HG03103 (cell line): Measurements from ENCODE around the gene INO80C.
"Not testable (repeated sequence)": the region's sequence is repeated elsewhere in the genome, so short reads cannot be mapped to it uniquely, and the experiment has no call there.

Source experiments
- ATAC-seq: cut with Tn5 transposase; IDR thresholded peaks from one replicate; pipeline ENCODE4 v1.9.1; 2021; ENCODE audit warnings: low read depth; ENCODE audit not compliant: unreplicated experiment

INO80C gene

DNA sequence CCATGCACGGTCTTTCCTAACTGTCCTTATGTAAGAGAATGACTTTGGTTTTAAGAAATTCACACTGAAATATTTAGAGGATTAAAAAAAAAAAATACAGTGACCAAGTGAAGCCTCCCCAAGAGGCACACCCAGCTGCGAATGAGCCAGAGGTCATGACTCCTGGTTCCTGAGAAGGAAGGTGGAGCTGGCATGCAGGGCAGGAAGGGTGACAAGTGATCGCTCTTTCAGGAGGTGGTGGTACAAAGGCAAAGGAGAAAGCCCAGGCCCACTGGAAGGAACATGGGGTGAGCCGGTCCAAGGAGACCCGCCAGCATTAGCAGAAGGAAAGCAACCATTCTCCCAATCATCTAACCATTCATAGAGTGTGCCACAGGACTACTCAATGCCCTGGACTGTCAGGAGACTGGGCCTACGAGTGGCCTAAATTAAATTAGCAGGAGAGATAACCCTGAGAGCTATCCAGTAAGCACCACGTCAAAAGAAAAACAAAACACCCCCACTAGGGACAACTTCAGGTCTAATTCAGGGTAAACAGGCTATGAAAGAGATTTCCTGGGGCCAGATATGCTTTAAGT, 7.8 kb downstream of the INO80C start:
- no peak for ATAC-seq

DNA sequence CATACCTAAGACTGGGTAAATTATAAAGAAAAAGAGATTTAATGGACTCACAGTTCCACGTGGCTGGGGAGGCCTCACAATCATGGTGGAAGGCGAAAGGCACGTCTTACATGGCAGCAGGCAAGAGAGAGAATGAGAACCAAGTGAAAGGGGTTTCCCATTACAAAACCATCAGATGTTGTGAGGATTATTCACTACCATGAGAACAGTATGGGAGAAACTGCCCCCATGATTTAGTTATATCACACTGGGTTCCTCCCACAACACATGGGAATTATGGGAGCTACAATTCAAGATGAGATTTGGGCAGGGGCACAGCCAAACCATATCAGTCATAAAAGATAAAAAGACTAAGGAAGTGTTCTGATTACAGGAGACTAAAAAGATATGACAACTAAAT, 8.5 kb downstream of the INO80C start:
- not testable (repeated sequence) for ATAC-seq

DNA sequence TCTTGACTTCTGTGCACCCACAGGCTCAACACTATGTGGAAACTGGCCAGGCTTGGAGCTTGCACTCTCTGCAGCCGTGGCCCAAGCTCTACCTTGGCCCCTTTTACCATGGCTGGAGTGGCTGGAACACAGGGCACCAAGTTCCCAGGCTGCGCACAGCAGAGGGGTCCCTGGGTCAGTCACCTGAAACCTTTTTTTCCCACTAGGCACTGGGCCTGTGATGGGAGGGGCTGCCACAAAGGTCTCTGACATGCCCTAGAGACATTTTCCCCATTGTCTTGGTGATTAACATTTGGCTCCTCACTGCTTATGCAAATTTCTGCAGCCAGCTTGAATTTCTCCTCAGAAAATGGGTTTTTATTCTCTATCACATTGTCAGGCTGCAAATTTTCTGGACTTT, 9.4 kb downstream of the INO80C start:
- ATAC-seq, result not testable (repeated sequence)

DNA sequence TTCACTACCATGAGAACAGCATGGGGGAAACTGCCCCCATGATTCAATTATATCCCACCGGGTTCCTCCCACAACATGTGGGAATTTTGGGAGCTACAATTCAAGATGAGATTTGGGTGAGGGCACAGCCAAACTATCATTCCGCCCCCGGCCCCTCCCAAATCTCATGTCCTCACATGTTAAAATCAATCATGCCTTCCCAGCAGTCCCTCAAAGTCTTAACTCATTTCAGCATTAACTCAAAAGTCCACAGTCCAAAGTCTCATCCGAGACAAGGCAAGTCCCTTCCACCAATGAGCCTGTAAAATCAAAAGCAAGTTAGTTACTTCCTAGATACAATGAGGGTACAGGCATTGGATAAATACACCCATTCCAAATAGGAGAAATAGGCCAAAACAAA, 10.2 kb downstream of the INO80C start:
- not testable (repeated sequence) for ATAC-seq

DNA sequence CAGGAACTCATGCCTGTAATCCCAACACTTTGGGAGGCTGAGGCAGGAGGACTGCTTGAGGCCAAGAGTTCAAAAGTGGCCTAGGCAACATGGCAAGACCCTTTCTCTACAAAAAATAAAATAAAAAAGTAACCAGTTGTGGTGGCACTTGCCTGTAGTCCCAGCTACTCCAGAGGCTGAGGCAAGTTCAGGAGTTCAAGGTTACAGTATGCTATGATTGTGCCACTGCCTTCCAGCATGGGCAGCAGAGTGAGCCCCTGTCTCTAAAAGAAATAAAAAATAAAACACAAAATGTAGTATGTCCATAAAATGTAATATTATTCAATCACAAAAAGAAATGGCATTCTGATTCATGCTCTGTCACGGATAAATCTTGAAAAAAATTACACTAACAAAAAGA, 11.9 kb downstream of the INO80C start:
- no peak for ATAC-seq

DNA sequence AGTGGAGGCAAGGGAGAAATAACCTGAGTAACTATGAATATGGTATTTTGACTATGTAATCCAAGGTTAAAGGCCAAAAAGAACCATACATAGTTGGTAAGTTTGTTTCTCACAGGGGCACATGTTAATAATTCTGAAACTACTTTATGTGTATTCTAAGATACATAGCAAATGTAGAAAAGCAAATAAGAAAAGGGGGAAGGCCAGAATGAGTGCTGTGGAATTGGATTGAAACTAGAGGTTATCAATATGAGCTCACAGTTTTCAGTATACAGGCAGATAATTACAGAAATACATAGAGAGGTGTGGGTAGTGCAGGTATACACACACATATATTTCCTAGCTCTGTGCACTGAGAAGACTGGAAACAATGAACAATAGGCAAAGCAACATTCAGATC, 13.7 kb downstream of the INO80C start:
- no peak for ATAC-seq

DNA sequence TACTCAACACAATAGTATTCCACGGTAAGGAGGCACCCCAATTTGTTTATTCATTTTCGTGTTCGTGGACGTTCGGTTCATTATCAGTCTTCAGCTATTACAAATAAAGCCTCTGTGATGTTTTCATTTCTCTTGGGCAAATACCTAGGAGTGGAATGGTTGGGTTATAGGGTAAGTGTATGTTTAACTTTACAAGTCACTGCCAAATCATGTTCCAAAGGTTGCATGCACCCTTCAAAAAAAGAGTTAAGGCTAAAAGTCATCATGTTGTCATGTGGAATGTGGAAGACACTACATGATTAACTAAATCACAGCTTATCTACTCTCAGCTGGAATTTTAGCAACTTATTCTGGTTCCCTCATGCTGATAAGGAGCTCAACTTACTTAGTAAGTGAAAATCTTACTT, 15.8 kb downstream of the INO80C start:
- ATAC-seq, result no peak

DNA sequence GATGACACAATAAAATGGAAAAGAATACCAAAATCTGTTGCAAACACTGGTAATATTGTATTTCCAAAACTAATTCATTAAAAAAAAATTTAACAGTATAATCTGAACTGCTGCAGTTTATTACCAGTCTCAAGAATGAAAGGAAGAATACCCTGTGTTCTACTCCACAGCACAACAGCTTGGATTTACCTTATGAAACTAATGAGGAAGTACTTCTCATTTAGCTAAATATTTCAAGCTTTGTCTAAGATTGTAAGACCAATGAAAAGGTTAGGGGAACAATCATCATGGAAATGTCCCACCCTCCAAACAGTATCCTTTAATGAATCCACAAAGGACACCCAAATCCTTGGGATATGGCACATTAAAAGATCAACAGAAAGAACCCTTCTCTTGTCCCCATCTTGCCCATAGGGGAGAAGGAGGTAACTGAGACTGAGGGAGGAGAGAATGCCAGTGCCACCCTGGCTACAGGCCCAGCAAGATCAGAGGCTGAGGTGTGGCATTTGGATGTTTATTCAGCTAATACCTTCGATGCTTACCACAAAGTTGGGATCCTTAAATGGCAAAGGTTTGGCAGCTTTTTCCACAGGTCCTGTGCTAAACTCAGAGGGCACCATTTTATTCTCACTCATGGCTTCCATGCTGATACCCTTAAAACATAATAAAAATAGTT, 17.7 kb downstream of the INO80C start:
- ATAC-seq, result no peak

DNA sequence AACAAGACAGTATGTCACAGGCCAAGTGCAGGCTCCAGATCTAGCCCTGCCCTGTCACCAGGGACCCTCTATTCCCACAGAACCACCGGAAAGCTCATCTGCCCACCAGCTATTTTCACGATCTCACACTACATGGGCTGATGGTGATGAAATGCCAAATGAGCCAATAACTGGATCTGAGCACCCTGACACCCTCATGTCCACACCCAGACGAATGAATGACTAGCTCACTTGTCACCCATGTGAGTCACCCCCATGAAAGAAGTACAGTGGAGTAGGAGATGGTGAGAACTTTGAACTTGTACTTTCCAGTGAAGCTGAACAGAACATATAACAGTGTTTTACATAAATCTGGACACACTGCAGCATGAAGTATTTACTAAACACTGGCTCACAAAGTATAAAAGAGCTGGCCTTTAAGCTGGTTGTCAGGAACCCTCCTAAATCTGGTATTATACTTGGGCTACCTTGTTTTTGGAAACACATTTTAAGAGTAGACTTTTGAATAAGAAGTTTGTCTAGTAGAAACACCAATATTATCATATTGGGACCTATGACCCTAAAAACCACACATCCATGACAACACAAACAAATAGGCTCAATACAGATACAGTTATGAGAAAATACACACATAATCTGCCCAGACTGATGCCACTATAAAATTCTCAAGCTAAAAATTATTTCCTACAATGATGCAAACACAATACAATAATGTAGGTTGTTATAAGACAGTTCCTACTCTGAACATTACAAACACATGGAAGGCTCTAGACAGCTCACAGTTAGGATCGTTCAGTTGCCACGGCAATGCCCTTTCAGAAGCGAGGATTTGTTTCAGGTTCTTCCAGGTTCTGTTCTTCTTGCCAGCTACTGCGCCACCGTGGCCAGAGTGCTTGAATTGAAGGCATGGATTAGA, 19.0 kb downstream of the INO80C start:
- no peak for ATAC-seq

DNA sequence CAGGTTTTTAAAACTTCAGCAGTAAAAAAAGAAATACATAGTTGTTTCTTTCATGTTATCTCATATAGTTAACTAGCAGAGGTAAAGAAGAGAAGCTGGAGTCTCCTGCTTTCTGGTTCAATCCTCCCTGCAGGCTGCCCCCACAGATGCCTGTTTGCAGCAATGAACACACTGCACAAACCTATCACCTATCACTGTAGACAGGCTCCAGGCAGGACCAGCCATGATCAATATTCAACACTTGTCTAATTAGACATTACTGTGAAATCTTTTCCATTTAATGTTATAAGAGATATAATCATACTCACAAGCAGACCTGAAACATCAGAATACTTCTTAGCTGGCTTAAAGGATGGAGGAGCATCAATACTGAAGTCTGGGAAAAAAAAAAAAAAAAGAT, 19.8 kb downstream of the INO80C start:
- ATAC-seq, result no peak

DNA sequence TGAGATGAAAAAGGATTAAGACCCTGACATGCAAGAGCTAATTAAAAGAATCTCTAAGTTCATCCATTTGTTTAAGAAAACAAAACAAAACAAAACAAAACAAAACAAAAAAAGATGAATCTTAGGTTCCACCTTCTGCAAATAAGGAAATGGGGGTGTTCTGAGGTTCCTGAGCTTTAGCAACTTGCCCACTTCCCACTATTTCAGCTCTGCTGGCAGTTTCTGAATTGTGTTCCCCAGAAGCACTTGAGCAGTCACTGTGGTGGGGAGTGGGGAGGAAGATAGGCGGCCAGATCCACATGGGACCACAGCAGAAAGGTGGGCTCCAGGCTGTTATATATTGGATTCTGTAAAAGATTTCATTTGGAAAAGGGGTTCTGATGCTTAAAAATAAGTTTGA, 20.3 kb downstream of the INO80C start:
- ATAC-seq, result no peak

DNA sequence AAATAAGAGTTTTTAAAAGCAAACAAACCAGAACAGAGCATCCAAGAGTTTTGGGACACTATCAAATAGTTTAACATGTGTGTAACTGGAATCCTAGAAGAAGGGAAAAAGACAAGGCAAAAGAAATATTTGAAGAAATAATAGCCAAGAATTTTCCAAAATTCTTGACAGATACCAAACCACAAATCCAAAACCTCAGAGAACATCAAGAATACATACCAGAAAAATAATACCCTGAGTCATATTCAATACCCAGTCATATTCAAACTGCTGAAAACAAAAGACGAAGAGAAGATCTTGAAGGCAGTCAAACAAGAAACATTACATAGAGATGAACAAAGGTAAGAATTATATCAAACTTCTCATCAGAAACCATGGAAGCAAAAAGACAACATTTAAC, 22.9 kb downstream of the INO80C start:
- ATAC-seq, result no peak

DNA sequence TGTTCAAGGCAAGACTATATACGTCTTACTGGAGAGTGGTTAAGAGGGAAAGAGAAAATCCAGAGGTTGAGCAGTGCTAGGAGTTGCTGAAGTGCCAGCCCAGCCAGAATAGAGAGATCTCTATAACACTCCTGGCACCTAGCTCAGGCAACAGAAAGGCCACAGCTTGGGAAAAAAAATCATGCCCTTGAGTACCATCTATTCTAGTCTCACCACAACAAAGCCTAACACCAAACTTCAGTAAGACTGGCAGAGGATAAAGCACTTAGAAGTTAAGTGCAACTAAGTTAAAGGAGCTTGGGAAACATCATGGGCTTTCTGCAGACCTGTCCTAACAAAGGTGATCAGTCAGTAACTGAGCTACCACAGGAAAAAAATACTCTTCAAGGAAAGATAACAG, 24.2 kb downstream of the INO80C start:
- ATAC-seq, result no peak

DNA sequence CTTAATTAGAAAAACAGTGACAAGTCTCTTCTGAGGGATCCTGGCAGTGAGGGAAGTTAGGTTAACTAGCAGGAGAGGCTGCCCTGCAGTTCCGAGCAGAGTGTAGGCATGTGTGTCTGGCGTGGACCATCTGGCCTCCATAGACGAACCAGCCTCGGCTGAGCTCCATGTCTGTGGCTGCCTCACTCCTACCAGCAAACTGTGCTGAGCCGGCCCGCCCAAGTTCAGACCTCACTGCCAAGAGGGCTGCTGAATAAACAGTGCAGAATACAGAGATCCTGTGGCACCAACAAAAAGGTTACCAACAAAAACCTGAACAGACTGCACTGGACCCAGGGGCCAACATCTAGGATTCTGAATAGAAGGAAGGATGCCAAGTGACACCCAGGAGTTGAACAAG, 27.3 kb downstream of the INO80C start:
- ATAC-seq, result no peak

DNA sequence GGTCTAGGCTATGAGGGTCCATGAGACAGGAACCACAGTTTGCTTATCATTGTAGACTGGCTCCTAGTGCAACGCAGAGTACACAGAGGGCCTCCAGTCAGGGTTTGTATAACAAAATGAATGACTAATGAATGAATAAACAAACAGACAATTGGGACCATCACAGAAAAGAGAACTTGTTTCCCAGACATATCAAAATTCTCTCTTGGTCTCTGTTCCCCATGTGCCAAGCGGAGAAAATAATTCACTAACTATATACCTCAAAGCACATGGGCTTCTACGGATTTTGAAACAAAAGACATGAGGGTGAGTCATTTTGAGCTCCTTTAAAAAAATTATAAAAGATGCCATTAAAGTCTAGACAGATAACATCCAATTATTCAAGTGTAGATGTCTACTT, 28.0 kb downstream of the INO80C start:
- ATAC-seq, result no peak

DNA sequence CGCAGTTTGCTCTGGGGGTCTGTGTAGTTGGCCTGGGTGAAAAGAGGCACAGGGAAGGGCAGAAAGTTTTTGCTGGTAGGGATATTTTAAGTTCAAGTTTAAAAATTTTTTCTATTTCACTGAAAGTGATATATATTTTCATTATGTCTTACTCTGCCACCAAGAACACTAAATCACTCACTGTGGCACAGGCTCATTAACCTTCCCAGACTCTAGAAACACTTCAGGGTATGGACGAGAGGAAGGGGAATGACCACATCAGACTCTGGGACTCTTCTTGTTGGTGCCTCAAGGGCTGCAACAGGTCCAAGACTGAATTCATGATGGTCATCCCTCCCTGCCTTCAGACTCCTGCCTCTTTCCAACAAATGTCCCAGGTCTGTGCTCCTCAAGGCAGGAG, 29.0 kb downstream of the INO80C start:
- ATAC-seq, result no peak

DNA sequence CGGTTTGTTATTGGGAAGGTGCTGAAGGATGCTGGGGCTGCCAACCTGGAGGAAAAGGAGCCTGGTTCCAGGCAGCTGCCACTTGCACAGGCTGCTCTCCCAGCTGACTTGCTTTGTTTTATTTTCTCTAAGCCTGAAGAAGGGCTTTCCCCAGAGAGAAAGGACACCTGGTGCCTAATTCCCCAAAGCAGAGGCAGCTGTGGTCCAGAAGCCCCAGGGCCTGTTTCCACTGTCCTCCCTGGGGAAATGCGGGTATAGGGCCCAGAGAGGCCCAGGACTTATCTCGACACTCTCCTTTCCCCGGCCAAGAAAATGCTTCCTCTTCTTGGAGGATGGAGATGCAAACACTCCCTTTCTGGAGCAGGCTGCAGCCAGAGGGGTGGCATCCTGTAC, 30.1 kb downstream of the INO80C start:
- ATAC-seq, result peak; percentile 38

DNA sequence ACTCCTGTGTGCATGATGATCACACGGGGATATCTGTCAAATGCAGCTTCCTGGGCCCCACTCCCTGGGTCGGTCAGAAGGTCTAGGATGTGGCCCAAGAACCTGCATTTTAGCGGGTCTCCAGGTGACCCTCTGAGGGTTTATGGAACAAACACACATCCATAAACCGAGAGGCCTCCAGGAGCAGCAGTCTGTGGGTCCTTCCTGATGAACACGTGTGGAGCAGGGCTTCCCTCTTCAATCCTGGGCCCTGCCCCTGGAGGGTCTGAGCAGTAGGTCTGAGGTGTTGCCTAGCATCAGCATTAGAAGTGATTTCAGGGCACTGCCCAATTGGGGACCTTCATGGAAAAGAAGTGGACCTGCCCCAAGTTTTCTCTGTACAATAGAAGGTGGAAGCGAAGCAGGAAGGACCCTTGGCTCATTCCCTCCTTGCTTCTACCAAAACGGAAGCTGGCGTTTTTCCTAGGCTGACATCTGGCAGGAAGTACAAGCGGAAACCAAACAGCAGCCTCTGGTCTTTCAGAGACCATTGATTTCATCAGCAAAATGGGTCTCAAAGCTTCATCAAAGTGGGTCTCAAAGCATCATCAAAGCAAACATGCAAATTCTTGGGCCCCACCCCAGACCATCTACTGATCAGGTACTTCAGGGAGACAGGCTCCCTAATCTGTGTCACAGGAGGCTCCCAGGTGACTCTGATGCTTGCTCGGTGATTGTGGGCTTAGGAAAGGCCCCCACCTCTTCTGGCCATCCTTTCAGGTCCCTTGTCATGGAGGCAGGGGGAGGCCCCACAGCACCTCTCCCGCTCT, 30.7 kb downstream of the INO80C start:
- peak; percentile 22 for ATAC-seq

DNA sequence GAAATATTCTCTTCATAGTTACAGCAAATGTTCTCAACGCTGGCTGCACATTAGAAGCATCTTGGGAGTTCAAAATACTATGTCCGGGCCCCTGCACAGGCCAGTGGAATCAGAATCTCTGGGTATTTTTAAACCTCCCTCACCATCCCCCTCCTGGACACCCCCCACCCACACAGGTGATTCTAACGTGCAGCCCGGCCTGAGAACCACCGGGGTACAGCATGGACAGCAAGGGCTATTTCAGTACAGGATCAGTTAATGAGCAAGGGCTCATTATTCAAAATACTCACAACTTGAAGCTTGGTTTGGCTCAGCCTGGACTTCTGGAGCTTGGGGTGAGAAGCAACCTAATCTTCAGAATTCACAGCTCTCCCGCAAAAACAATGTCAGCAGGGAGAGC, 31.4 kb downstream of the INO80C start:
- no peak for ATAC-seq

DNA sequence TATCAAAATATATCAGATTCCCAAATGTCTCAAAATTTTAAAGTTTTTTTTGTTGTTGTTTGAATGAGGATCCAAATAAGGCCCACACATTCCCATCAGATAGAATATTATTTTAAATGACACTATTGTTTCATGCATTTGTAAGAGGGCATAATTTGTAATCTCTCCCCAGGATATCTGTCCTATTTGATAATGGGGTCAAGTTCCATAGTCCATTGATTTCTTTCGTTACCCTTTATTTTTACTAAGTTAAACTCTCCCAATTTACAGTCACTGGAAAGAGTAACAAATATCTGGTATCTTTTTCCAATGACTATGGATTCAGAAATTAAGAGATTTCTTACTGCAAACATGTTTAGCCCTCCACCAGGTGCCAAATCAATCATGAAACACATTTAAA, 32.4 kb downstream of the INO80C start:
- ATAC-seq, result no peak

DNA sequence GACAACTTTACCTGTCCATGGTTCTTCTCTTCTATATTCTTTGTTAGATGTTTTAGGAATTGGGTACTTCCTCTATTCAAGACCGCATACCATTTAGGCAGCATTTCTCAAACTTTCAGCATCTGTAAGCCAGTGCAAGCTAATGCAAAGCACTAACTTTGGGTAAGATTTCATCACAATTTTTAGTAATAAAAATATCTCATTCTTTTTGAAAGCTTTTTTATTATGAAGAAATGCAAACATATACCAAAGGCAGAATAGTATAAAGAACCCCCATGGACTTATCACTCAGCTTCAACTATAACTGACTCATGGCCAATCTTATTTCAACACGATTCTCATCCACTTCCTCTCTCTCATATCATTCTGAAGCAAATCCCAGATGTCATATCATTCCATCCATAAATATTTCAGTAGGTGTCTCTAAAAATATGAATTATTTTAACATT, 32.9 kb downstream of the INO80C start:
- no peak for ATAC-seq
